GM19023 (cell line): ENCODE data around the gene RFTN2.
"Not testable (repeated sequence)": the region's sequence is repeated elsewhere in the genome, so short reads cannot be mapped to it uniquely, and the experiment has no call there.

ENCODE experiments used
- ATAC-seq: cut with Tn5 transposase; IDR thresholded peaks from one replicate; pipeline ENCODE4 v1.9.1; 2021; ENCODE audit warnings: mild to moderate bottlenecking, moderate library complexity; ENCODE audit not compliant: unreplicated experiment

Gene RFTN2

DNA sequence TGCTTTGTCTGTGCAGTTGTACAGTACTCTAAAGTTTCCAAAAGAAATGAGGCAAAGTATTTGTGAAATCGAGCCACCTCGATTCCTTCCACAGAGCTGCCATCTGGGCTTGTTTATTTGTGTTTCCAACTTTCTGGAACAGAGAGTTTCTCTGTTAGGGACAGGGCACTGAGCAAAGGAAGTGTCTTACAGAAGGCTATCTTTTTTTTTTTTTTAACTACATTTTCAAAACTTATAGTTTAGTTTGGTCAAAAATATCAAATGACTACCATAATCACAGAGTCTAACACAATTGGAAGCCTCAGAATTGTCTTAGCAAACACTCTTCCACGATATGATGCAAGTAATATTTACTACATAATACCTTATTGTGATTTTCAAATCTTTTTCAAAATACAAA lies 796 bp downstream of the RFTN2 start:
- no peak for ATAC-seq

DNA sequence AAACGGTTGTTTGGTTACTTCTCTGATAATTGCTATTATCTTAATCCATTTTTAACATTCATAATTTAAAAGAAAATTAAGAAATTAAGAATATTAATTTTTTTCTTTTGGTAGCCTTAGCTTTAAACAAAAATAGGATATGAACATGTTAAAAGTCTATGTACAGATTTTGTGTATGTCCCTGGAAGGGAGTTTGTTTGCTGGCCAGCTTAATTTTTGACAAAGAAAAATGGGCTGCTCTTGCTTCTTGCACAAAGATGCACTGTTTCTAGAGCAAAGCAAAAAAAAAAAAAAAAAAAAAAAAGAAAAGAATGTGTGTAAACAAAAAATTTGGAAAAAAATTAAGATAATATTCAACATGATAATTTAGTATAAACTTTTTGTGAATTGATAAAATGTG lies 1.3 kb downstream of the RFTN2 start:
- no peak for ATAC-seq

DNA sequence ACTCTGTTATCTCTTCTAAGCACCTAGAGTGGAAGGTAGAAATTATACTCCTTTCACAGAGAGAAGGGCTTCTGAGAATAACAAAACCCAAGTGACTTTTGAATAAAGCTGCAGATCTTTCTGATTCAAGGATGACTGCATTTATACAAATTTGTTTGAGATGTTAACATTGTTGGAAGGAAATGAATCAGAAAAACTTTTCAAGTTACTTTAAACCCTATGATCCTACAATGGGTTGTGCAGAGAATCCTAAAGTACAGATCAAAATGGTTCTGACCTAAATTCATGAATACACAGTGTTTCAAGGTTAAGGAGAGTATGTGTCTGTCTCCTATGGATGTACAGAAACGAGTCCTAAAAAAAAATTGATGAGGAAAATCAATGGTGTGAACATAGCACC lies 1.8 kb downstream of the RFTN2 start:
- no peak for ATAC-seq

DNA sequence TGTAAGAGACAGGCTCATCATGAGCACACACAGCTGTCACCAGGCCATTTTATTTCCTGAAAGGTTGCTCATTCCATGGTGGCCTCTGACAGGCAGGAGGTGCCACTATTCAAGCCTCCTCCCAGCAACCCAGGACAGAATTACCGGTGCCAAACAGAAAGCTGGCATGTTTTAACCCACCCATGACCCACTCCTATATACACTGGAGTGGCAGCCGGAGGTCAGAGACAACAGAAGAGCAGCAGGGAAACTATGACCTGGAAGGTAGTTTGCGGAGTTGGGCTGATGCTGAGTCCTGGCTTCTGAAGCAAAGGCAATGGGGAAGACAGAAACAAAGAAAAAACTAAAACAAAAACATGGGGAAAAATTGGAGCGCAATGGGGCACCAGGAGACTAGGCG lies 2.3 kb downstream of the RFTN2 start:
- no peak for ATAC-seq

DNA sequence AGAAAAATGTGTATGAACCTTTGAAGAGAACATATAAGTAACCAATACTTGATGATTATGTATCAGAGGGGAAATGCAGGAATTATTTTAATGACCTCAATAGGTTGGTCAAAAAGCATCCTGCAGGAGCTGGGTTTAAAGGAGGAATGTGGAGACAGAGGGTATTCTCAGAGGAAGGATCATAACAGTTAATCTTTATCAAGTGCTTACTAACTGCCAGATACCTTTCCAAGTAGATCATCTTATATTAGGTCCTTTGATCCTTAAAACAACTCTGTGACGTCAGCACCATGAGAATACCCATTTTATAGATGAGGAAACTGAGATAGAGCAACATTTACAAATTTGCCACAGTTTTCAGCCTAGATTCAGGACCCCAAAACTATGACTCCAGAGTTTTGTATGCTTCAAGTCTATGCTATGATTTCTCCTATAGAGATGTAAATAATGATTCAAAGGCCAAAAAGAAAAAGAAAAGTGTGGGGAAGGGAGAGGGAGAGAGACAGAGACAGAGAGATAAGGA lies 3.0 kb downstream of the RFTN2 start:
- ATAC-seq = no peak

DNA sequence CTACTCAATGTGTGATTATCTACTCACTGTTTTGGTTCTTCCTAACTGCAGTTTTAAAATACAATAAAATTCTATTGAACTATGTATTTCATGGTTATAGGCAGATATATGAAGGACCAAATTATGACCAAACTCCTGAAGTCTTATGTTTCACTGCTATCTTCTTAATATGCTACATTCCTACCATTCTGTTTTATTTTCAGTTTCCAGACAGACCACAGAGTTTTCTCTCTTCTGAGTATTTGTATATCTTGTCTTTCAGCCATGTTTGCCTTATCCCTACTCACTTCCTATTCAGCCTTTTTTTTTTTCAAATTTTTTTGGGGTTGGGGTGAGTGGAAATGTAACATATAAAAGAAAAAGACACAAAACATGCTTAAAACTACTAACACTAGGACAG lies 6.3 kb downstream of the RFTN2 start:
- ATAC-seq = no peak

DNA sequence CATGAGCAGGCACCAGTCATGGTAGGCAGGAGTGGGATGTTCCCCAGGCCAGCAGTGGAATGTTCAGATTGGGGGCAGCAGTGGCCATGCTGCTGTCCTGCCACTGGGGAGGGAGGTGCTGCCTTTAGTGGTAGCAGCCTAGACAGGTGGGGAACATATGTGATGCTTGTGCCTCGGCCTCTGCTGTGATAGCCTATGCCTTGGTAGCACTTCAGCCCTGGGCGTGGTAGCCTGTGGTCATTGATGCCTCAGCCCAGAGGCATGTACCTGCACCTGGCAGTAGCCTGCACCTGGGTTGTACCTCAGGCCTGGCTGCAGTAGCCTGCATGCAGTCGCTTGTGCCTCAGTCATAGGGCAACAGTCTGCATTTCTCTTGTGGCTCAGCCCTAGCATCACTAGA lies 7.1 kb downstream of the RFTN2 start:
- ATAC-seq = no peak

DNA sequence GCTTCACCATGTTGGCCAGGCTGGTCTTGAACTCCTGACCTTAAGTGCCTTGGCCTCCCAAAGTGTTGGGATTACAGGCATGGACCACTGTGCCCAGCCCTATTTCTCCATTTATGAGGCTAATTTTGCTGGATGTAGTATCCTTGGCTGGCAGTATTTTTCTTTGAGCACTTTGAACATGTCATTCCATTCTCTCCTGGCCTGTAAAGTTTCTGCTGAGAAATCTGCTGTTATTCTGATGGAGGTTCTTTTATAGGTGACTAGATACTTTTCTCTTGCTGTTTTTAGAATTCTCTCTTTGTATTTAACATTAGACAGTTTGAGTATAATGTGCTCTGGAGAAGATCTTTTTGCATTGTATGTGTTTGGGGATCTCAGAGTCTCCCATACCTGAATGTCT lies 9.1 kb downstream of the RFTN2 start:
- no peak for ATAC-seq

DNA sequence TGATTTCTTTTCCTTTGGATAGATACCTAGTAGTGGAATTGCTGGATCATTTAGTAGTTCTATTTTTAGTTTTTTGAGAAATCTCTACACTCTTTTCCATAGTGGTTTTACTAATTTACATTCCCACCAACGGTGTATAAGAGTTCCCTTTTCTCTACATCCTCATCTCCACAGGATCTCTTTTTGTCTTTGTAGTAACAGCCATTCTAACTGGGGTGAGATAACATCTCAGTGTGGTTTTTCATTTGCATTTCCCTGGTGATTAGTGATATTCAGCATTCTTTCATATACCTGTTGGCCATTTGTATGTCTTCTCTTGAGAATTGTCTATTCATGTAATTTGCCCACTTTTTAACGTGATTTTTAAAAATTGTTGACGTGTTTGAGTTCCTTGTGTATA lies 13.8 kb downstream of the RFTN2 start:
- no peak for ATAC-seq

DNA sequence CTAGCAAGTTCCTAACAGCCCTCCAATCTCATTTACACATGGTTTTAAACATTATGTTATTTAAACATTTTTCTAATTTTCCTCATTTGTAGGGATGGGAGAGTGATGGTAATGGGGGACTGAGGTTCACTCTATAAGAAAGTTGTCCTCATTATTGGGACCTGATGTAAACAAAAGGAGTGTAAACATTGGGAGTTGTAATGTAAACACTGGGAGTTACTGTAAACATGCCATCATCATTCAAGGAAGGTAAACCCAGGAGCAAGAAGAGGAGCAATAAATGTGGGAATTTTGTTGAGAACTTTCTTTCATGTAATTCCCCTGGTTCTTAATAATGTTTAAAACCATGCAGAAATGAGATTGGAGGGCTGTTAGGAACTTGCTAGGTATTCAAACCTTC lies 17.8 kb downstream of the RFTN2 start:
- ATAC-seq = no peak

DNA sequence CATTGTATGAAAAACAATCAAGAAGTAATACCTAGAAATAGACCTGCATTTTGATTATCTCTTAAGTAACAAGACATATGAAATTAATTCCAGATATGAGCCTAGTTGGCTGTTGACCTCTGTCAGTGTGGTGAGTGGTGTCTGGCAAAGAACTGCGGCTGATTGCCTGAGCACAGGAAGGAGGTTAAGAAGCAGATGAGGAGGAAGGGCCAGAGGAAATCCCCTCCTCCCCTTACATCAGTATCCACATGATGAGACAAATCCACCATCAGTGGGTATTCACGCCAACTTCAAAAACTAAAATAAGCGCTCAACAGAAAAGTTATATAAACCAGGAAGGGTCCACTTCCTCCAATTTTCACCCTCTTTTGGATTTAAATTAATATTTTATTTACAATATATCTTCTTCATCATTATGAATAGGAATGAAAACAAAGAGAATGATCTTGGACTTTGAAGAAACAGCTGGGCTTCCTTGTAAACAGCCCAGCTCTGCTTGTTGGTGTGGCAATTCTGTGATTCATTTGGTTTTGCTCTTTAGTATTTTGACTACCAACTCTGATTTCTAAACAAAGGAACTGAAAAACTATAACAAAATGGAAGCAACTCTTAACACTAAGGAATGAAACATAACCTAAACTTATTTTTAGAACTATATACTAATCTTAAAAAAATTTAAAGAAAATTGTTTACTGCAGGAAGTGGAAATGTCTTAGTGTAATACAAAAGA lies 27.3 kb downstream of the RFTN2 start:
- ATAC-seq = no peak

DNA sequence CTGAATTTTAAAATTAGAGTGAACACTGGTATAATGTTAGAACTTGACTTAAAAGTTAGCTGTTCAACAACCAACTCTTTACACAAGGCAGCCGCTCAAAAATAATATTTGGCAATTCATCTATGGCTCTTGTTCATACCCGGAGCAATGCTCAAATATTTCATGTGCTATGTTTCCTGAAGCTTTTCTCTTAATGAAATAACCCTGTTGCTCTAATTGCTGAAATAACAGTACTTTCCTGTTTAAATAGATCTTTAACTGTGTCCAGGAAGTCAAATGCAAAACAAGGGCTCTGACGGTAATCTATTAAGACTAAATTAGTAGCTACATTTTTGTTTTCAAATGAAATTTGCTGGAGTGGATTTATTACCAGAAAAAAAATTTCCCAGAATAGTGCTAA lies 33.7 kb downstream of the RFTN2 start:
- ATAC-seq = no peak

DNA sequence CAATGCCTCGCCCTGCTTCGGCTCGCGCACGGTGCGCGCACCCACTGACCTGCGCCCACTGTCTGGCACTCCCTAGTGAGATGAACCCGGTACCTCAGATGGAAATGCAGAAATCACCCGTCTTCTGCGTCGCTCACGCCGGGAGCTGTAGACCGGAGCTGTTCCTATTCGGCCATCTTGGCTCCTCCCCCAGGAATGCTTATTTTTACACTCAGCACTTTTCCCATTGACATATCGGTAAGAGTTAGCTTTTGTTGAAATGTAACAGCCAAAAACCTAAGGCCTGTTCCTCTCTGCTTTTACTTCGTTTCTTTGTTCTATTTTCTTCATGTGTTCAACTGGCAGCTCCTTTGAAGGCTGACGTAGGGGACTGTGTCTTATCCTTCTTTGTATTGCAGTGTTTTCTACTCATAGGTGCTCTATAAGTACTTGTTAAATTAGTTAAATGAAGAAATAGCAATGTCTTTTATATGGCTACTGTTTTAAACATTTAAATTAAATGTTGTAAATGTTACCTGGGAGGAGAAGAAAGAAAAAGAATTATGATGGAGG lies 34.7 kb downstream of the RFTN2 start:
- not testable (repeated sequence) for ATAC-seq

DNA sequence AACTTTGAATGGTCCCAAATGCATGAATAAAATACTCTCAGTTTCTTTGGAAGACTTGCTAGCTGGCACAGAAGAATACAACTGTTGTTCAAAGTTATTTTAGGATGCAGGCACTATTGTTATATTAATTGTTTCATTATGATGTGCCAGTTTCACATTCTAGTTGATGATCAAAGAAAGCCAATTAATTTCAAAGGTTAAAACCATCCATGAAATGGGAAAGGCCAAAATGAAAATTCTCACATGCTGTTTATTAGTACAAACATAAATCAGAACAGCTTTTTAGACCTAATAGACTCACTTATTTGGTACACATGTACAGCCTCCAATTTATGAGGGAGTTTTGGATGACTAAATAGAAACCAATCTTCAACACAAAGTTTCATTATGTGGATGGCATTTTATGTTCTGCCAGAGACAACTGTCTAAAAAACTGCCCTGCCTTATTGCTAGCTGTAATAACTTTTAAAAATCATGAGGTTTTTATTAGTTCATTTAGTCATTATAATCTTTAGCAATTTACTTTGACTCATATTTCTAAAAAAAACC lies 42.2 kb downstream of the RFTN2 start:
- no peak for ATAC-seq

DNA sequence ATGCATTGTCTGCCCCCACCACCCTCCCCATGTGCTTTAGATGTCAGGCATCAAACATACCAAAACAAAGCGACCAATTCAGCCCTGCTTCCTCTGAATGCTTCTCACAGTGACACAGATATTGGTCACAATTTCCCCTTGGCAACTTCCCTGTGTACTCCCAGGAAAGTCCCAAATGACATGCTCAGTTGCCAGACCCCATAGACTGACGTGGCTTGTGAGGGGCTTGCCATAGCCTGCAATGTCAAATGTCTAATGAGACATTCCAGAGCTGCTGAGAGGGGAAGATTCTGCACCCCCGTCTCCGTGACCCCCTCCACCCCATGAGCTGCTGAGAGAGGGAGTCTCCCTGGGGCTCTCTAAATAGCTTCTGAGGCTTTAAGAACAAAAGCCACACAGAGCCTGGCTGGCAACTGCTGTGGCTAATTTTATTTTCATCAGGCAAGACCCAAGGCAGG lies 47.3 kb downstream of the RFTN2 start:
- ATAC-seq = peak; percentile 75

DNA sequence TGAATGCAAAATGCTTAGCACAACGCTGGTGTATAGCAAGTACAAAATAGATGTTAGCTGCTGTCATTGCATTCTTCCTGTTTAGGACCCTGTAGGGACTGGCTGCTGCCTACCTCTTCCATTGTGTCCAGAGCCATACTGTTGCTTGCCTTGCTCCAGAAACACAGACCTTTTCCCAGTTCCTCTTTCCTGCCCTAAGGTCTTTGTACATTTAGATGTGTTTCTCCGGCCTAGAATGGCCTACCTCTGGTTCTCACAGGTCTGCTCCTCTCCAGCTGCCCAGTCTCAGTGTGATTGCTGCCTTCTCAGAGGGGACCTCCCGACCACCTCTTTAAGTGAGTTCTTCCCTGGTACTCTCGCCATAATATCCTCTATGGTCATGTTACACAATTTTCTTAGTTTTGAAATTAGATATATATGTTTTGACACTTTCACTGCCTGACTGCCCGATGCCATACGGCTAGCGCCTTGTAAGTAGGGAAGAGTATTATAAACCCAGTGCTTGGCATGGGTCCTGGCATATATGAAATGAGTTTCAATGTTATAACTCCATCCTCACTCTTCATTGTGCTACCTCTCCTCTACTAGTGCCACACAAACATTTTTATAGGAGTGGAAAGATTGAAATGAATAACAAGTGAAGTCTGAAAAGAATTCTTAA lies 48.3 kb downstream of the RFTN2 start:
- no peak for ATAC-seq

DNA sequence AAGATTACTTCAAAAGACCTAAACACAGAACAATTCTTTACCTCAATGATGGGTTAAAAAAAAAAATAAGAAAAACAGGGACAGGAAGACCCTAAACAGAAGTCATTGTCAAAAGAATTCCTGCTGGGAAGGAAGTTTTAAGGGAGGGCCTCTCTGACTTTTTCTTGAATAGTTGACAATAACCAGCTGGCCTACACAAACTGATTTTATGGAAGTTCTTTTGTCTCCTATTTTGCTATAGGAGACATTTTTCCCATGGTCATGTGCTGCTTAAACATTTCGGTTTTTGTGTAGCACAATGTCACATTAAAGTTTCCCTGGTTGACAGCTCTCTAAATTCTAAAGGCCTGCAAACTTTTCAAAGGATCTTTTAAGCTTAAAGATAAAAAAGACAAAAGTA lies 55.3 kb downstream of the RFTN2 start:
- no peak for ATAC-seq

DNA sequence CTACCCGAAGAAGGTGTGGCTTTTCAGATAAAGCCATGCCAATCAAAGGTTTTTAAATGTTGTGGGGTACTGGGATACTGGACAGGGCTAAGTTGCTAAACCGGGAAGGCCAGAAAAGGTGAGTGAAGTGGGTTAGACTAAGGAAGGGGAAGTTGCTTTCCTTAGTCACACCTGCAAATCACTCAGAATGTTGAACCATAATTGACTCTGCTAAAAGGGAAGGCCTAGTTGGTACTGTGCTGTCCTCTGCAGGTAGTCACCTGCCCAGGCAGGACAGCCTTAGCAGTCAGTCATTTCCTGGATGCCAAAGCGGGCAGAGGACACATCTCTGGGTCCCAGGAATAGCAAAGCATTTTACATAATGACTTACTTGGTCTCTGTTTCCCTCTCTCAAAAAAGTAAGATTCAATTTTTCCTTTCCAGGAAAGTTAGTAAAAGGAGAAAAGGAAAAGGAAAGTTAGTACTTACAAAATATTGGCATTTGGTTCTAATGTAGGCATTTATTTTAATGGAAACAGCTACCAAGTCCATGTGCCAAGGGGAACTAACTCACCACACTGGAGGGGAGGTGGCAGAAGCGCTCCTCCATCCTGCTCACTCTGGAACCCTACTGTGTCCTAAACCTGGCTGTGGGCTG lies 60.3 kb downstream of the RFTN2 start:
- ATAC-seq = no peak

DNA sequence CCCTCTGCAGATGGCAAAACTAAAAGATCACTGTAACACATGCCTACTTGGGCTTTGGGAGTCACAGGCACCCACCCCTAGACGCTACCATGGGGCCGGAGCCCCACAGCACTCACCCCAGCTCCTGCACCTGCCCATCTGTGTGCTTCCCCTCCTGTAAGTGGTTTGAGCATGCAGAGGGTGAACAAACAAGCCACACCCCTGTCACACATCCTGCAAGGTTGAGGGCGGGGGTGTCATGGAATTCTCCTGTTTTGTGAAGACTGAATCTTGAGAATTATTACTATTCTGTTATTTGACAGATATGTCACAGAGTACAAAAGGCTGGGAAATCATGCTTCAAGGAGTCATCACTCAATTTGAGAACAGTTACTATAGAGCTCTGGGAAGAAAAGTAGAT lies 60.9 kb downstream of the RFTN2 start:
- no peak for ATAC-seq

DNA sequence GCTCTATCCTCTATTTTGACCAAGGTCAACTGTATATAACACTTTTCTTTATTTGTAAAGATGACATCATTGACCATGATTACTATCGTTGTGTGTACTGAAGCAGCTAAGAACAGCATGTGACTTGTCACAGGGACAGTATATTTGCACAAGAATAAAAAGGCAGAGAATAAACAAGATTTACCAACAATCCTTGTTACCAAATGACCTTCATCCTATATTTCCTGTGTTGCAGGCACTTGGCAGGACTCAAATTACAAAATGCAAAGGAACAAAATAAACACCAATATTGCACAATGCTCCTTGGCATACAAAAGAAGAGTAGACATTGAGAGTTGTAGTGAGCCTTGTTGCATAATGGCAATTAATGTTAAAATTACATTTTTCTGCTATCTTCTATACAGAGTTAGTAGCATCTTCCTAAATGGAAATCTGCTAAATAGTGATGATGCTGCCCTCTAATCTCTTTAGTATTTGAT lies 61.8 kb downstream of the RFTN2 start:
- ATAC-seq = no peak

DNA sequence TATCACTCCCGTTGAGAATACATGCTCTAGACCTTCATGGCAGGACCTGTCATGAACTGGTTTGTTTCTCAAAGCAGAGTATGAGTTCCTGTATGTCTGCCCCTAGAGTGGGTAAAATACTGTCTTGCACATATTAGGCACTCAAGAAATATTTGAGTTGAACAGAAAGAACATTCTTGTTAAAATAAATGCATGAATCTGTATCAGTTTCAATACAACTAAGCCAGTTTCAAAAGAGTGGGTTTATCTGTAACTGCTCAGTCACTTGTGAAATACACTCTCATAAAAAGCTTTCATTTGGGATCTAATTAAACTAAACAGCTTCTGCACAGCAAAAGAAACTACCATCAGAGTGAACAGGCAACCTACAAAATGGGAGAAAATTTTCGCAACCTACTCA lies 69.2 kb downstream of the RFTN2 start:
- ATAC-seq = peak; percentile 82
